BLaER1 (cell line): ENCODE measurements around the gene CHST7.

Source experiments
- H3K27ac ChIP-seq: shearing (Covaris generic); formaldehyde crosslinking; 2 replicates; pipeline ENCODE4 v1.8.1; 2022
- H3K27me3 ChIP-seq: shearing (Covaris generic); formaldehyde crosslinking; 2 replicates; pipeline ENCODE4 v1.8.1; 2022
- H3K36me3 ChIP-seq: shearing (Covaris generic); formaldehyde crosslinking; 2 replicates; pipeline ENCODE4 v1.8.1; 2022
- H3K4me1 ChIP-seq: shearing (Covaris generic); formaldehyde crosslinking; 2 replicates; pipeline ENCODE4 v1.8.1; 2022
- H3K4me2 ChIP-seq: shearing (Covaris generic); formaldehyde crosslinking; 2 replicates; pipeline ENCODE4 v1.8.1; 2022
- H3K4me3 ChIP-seq: shearing (Covaris generic); formaldehyde crosslinking; 2 replicates; pipeline ENCODE4 v1.8.1; 2022
- H3K9ac ChIP-seq: shearing (Covaris generic); formaldehyde crosslinking; 2 replicates; pipeline ENCODE4 v1.8.1; 2022
- H3K9me3 ChIP-seq: shearing (Covaris generic); formaldehyde crosslinking; 2 replicates; pipeline ENCODE4 v1.8.1; 2022
- H4K20me1 ChIP-seq: shearing (Covaris generic); formaldehyde crosslinking; 2 replicates; pipeline ENCODE4 v1.8.1; 2022
- Cebpa-rat ChIP-seq: shearing (Covaris generic); IDR thresholded peaks from 2 replicates; pipeline ENCODE4 v1.8.1; 2022

Gene CHST7

GRCh38 chrX:46599051-46599560 lies 25.5 kb downstream of the CHST7 start:
- no peak for TF ChIP-seq Cebpa-rat
- Histone ChIP-seq H3K36me3 (peaks cover 33% of the 10 kb centered on the region), H3K4me3 (no peak overlapping the region), H3K27me3 (no peaks in the 10 kb centered on the region), H3K9ac (no peak overlapping the region), H3K9me3 (no peaks in the 10 kb centered on the region), H3K4me1 (peaks cover 26% of the 10 kb centered on the region), H3K4me2 (no peak overlapping the region), H3K27ac (no peak overlapping the region), H4K20me1 (no peaks in the 10 kb centered on the region)

GRCh38 chrX:46601283-46601682 lies 27.7 kb downstream of the CHST7 start:
- Histone ChIP-seq H3K4me1 (peaks cover 16% of the 10 kb centered on the region; the same call in 1 of the 2 replicates), H3K27me3 (no peaks in the 10 kb centered on the region), H3K4me3 (no peak overlapping the region), H3K36me3 (peaks cover 33% of the 10 kb centered on the region), H3K27ac (no peak overlapping the region), H3K4me2 (no peak overlapping the region), H3K9ac (no peak overlapping the region), H3K9me3 (no peaks in the 10 kb centered on the region), H4K20me1 (no peaks in the 10 kb centered on the region)
- TF ChIP-seq Cebpa-rat, result no peak

- H3K27ac ChIP-seq, result no peak overlapping the region
- H3K27me3 ChIP-seq, result no peaks in the 10 kb centered on the region
- no peak for TF ChIP-seq Cebpa-rat
- H4K20me1 ChIP-seq, result no peaks in the 10 kb centered on the region
- no peak overlapping the region for H3K4me3 ChIP-seq
- H3K4me2 ChIP-seq, result no peak overlapping the region
- H3K9me3 ChIP-seq, result no peaks in the 10 kb centered on the region
- peaks cover 18% of the 10 kb centered on the region; the same call in 1 of the 2 replicates for H3K4me1 ChIP-seq
- H3K36me3 ChIP-seq, result peaks cover 31% of the 10 kb centered on the region
- H3K9ac ChIP-seq, result no peak overlapping the region
Observed at GRCh38 chrX:46602468-46603102, 29.0 kb downstream of the CHST7 start.

- no peaks in the 10 kb centered on the region for H3K9me3 ChIP-seq
- H3K4me2 ChIP-seq, result 0 out of 2 replicates have a peak overlapping the region, but pooled peaks have one; percentile 11
- H3K27ac ChIP-seq, result no peak overlapping the region
- TF ChIP-seq Cebpa-rat, result no peak
- H3K36me3 ChIP-seq, result peaks cover 13% of the 10 kb centered on the region
- H3K4me1 ChIP-seq, result peaks cover 25% of the 10 kb centered on the region
- no peak overlapping the region for H3K4me3 ChIP-seq
- H4K20me1 ChIP-seq, result no peaks in the 10 kb centered on the region
- no peaks in the 10 kb centered on the region for H3K27me3 ChIP-seq
- H3K9ac ChIP-seq, result no peak overlapping the region
Observed at GRCh38 chrX:46607916-46608315, 34.4 kb downstream of the CHST7 start.

GRCh38 chrX:46610070-46610658 lies 36.6 kb downstream of the CHST7 start:
- Histone ChIP-seq H3K27me3 (no peaks in the 10 kb centered on the region), H3K4me1 (peaks cover 29% of the 10 kb centered on the region), H3K9me3 (no peaks in the 10 kb centered on the region), H3K27ac (no peak overlapping the region), H4K20me1 (no peaks in the 10 kb centered on the region), H3K36me3 (peaks cover 21% of the 10 kb centered on the region; the same call in 1 of the 2 replicates), H3K4me2 (no peak overlapping the region), H3K9ac (no peak overlapping the region), H3K4me3 (no peak overlapping the region)
- no peak for TF ChIP-seq Cebpa-rat

- Histone ChIP-seq H3K4me1 (peaks cover 28% of the 10 kb centered on the region), H3K36me3 (peaks cover 20% of the 10 kb centered on the region; the same call in 1 of the 2 replicates), H3K4me2 (peak overlapping the region; percentile 46), H4K20me1 (no peaks in the 10 kb centered on the region), H3K9ac (no peak overlapping the region), H3K9me3 (no peaks in the 10 kb centered on the region), H3K4me3 (no peak overlapping the region), H3K27me3 (no peaks in the 10 kb centered on the region), H3K27ac (no peak overlapping the region)
- no peak for TF ChIP-seq Cebpa-rat
Observed at GRCh38 chrX:46611658-46612362, 38.2 kb downstream of the CHST7 start.

GRCh38 chrX:46617906-46618305 lies 44.3 kb downstream of the CHST7 start:
- Histone ChIP-seq H3K36me3 (peaks cover 35% of the 10 kb centered on the region), H3K27me3 (no peaks in the 10 kb centered on the region), H3K9me3 (peaks cover 25% of the 10 kb centered on the region), H3K9ac (no peak overlapping the region), H3K4me1 (peaks cover 9% of the 10 kb centered on the region), H3K4me3 (no peak overlapping the region), H3K4me2 (no peak overlapping the region), H3K27ac (no peak overlapping the region), H4K20me1 (no peaks in the 10 kb centered on the region)
- TF ChIP-seq Cebpa-rat, result no peak

- peaks cover 9% of the 10 kb centered on the region for H3K4me1 ChIP-seq
- no peak overlapping the region for H3K4me2 ChIP-seq
- H3K9me3 ChIP-seq, result peaks cover 25% of the 10 kb centered on the region
- H3K4me3 ChIP-seq, result no peak overlapping the region
- H3K27ac ChIP-seq, result no peak overlapping the region
- TF ChIP-seq Cebpa-rat, result no peak
- H4K20me1 ChIP-seq, result no peaks in the 10 kb centered on the region
- H3K27me3 ChIP-seq, result no peaks in the 10 kb centered on the region
- no peak overlapping the region for H3K9ac ChIP-seq
- H3K36me3 ChIP-seq, result peaks cover 35% of the 10 kb centered on the region
Observed at GRCh38 chrX:46618947-46619346, 45.4 kb downstream of the CHST7 start.

- H3K4me2 ChIP-seq, result no peak overlapping the region
- no peak overlapping the region for H3K4me3 ChIP-seq
- no peak overlapping the region for H3K9ac ChIP-seq
- no peak overlapping the region for H3K27ac ChIP-seq
- 0 out of 2 replicates have a peak, but pooled peaks have one; percentile 35 for TF ChIP-seq Cebpa-rat
- no peaks in the 10 kb centered on the region for H3K4me1 ChIP-seq
- peaks cover 25% of the 10 kb centered on the region for H3K36me3 ChIP-seq
- no peaks in the 10 kb centered on the region for H3K27me3 ChIP-seq
- no peaks in the 10 kb centered on the region for H4K20me1 ChIP-seq
- peaks cover 25% of the 10 kb centered on the region for H3K9me3 ChIP-seq
Observed at GRCh38 chrX:46620505-46620904, 46.9 kb downstream of the CHST7 start.

- Histone ChIP-seq H3K9me3 (peaks cover 25% of the 10 kb centered on the region), H3K9ac (no peak overlapping the region), H3K4me1 (peaks cover 7% of the 10 kb centered on the region), H3K36me3 (peaks cover 25% of the 10 kb centered on the region), H3K27me3 (no peaks in the 10 kb centered on the region), H3K27ac (no peak overlapping the region), H3K4me2 (no peak overlapping the region), H4K20me1 (no peaks in the 10 kb centered on the region), H3K4me3 (no peak overlapping the region)
- no peak for TF ChIP-seq Cebpa-rat
Observed at GRCh38 chrX:46621572-46621971, 48.0 kb downstream of the CHST7 start.
